A549 (cell line): ENCODE results near the gene ASPG. TPM values are rescaled to one million over a fixed set of nuclear protein-coding genes. Genes with fewer than 3 reads are reported as not detected.

Experiments
- ATAC-seq, 2 experiments: fragments of 200-7000 bp in 1 of 2; fragments of >200 bp in 1 of 2; cut with Nextera tagmentation in 1 of 2; cut with Tn5 transposase in 1 of 2; 3 replicates each; pipeline versions ENCODE4 v1.8.0 to v1.9.1; 2018 to 2020; ENCODE audit warnings: mild to moderate bottlenecking in 1 of 2, moderate library complexity in 1 of 2
- CTCF ChIA-PET: fragments of 300-600 bp; sonication (Branson Sonifier 250); formaldehyde crosslinking; extraction: SDS; loops from one replicate; lab custom pipeline; 2021; ENCODE audit warnings: antibody characterized with exemption, inconsistent platforms; lab: Yijun Ruan, JAX
- POLR2A ChIA-PET: fragments of 350-600 bp; formaldehyde crosslinking; extraction: SDS; loops from one replicate; lab custom pipeline; 2021; ENCODE audit warnings: antibody characterized with exemption, inconsistent platforms; lab: Yijun Ruan, JAX
- DNase-seq, 2 experiments: peaks; one replicate each; pipeline versions ENCODE4 v3.0.0 to v3.0.0-alpha.2; 2011 to 2016; ENCODE audit warnings: low read depth in 1 of 2, low spot score in 1 of 2
- FAIRE-seq: peaks from 2 replicates; lab custom pipeline; 2011; peaks lifted over from hg19 to GRCh38; lab: Jason Lieb, UNC
- H3K27ac ChIP-seq, 2 experiments: fragments of >200 bp; sonication (Bioruptor Twin); formaldehyde crosslinking; 3 replicates each; pipeline ENCODE4 v1.5.1; 2016 to 2017
- H3K4me1 ChIP-seq: fragments of >200 bp; sonication (Bioruptor Twin); formaldehyde crosslinking; 3 replicates; pipeline ENCODE4 v1.6.1; 2016
- H3K4me2 ChIP-seq: fragments of >200 bp; sonication (Bioruptor Twin); formaldehyde crosslinking; 3 replicates; pipeline ENCODE4 v1.6.1; 2016
- H3K4me3 ChIP-seq: fragments of >200 bp; sonication (Bioruptor Twin); formaldehyde crosslinking; 3 replicates; pipeline ENCODE4 v1.5.1; 2016
- H3K9me3 ChIP-seq: fragments of >200 bp; sonication (Bioruptor Twin); formaldehyde crosslinking; 3 replicates; pipeline ENCODE4 v1.6.1; 2016
- CBX8 ChIP-seq: fragments of 200-600 bp; sonication (generic); IDR thresholded peaks from 2 replicates; pipeline ENCODE4 v1.6.1; 2016
- EP300 ChIP-seq, 2 experiments: fragments of >200 bp; sonication (Bioruptor Twin); formaldehyde crosslinking; IDR thresholded peaks; 2 replicates in 1 of 2; 3 replicates in 1 of 2; pipeline ENCODE4 v1.6.1; 2016 to 2017
- FOSL2 ChIP-seq, 2 experiments: fragments of 450-650 bp in 1 of 2; fragments of >200 bp in 1 of 2; sonication (Bioruptor Twin) in 1 of 2; formaldehyde crosslinking; IDR thresholded peaks; 2 replicates each; pipeline versions ENCODE4 v1.5.0 to v1.6.1; 2016 to 2020; ENCODE audit warnings: mild to moderate bottlenecking in 1 of 2, moderate library complexity in 1 of 2
- GATA3 ChIP-seq: IDR thresholded peaks from 2 replicates; pipeline ENCODE4 v1.6.1; 2012; ENCODE audit warnings: borderline replicate concordance
- HDAC2 ChIP-seq: fragments of 200-600 bp; sonication (generic); IDR thresholded peaks from 2 replicates; pipeline ENCODE4 v1.6.1; 2016
- HEYL ChIP-seq: fragments of 250-450 bp; sonication (Bioruptor Pico); IDR thresholded peaks from 2 replicates; pipeline ENCODE4 v1.8.0; 2021; ENCODE audit warnings: mild to moderate bottlenecking, moderate library complexity
- HOXA7 ChIP-seq: fragments of 250-450 bp; sonication (Bioruptor Pico); IDR thresholded peaks from 2 replicates; pipeline ENCODE4 v1.5.0; 2020; ENCODE audit warnings: mild to moderate bottlenecking, moderate library complexity
- KDM1A ChIP-seq: fragments of 200-600 bp; sonication (generic); IDR thresholded peaks from 2 replicates; pipeline ENCODE4 v1.6.1; 2016; ENCODE audit warnings: low read depth, mild to moderate bottlenecking
- KDM5A ChIP-seq: fragments of 200-600 bp; sonication (generic); IDR thresholded peaks from 2 replicates; pipeline ENCODE4 v1.6.1; 2016; ENCODE audit warnings: antibody characterized with exemption, mild to moderate bottlenecking
- POLR2A ChIP-seq: IDR thresholded peaks from 2 replicates; pipeline ENCODE4 v1.6.1; 2012; ENCODE audit warnings: mild to moderate bottlenecking, low read length
- TP53 ChIP-seq: fragments of 250-450 bp; sonication (Bioruptor Pico); IDR thresholded peaks from 2 replicates; pipeline ENCODE4 v1.5.0; 2021; ENCODE audit warnings: mild to moderate bottlenecking, moderate library complexity
- ZC3H11A ChIP-seq: fragments of 450-650 bp; IDR thresholded peaks from 2 replicates; pipeline ENCODE4 v1.6.1; 2014; ENCODE audit warnings: antibody characterized with exemption, mild to moderate bottlenecking
- ZFP36 ChIP-seq: fragments of 450-650 bp; IDR thresholded peaks from 2 replicates; pipeline ENCODE4 v1.6.1; 2014; ENCODE audit warnings: borderline replicate concordance; ENCODE audit not compliant: partially characterized antibody
- ZSCAN20 ChIP-seq: fragments of 250-450 bp; sonication (Bioruptor Pico); IDR thresholded peaks from 2 replicates; pipeline ENCODE4 v1.8.0; 2022; ENCODE audit warnings: mild to moderate bottlenecking, moderate library complexity
- WGBS: methylation state at CpG from one replicate; pipeline ENCODE4 v1.1.6; 2017; ENCODE audit errors: missing lambda C conversion rate; 5-methylcytosine and 5-hydroxymethylcytosine counted together
- polyA plus RNA-seq, 4 experiments: library from polyadenylated mRNA; depleted of rRNA in 3 of 4; stranded (reverse); fragments of >200 nt; fragmentation: RNase III in 1 of 4; extraction: RNeasy Plus Mini Kit Qiagen cat#74134 plus additional on column Dnase treatment in 1 of 4; gene quantifications; 2 replicates in 3 of 4; 3 replicates in 1 of 4; pipeline ENCODE4 v1.2.3, GENCODE V29; 2011 to 2017
- TF ChIP-seq, protein P1 (sequence below): fragments of 250-450 bp; sonication (Bioruptor Pico); IDR thresholded peaks from 2 replicates; pipeline ENCODE4 v1.5.0; 2021; ENCODE audit warnings: mild to moderate bottlenecking, moderate library complexity, borderline replicate concordance
- TF ChIP-seq, protein P2 (sequence below): fragments of 450-650 bp; IDR thresholded peaks from 2 replicates; pipeline ENCODE4 v1.6.1; 2014; ENCODE audit warnings: antibody characterized with exemption
- TF ChIP-seq, protein P3 (sequence below): fragments of >200 bp; sonication (Bioruptor Twin); formaldehyde crosslinking; IDR thresholded peaks from 2 replicates; pipeline ENCODE4 v1.6.1; 2016
- TF ChIP-seq, protein P4 (sequence below): fragments of 150-350 bp; IDR thresholded peaks from 2 replicates; pipeline ENCODE4 v1.6.1; 2014; ENCODE audit warnings: low read depth, mild to moderate bottlenecking, low read length

ASPG gene
- polyA plus RNA-seq, 2 of the 4 experiments (the other 2 are of a cell fraction): not detected

DNA sequence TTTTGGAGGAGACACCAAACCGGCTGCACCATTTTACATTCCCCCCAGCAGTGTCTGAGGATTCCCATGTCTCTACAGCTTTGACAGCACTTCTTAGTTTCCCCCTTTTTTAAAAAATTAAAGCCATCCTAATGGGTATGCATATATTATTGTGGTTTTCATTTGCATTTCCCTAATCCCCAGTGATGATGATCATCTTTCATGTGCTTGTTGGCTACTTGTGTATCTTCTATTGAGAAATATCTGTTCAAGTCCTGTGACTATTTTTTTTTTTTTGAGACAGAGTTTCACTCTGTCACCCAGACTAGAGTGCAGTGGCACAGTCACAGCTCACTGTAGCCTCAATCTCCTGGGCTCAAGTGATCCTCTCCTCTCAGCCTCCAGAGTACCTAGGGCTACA is 23.2 kb upstream of the ASPG start:
- Histone ChIP-seq H3K4me1 (no peaks in the 10 kb centered on the region), H3K4me3 (no peak overlapping the region), H3K27ac (no peak overlapping the region), H3K4me2 (no peak overlapping the region), H3K9me3 (peaks cover 15% of the 10 kb centered on the region)
- ATAC-seq (no peak), DNase-seq (no peak), FAIRE-seq (no peak)
- no peak for TF ChIP-seq HDAC2
- TF ChIP-seq, protein P1, sequence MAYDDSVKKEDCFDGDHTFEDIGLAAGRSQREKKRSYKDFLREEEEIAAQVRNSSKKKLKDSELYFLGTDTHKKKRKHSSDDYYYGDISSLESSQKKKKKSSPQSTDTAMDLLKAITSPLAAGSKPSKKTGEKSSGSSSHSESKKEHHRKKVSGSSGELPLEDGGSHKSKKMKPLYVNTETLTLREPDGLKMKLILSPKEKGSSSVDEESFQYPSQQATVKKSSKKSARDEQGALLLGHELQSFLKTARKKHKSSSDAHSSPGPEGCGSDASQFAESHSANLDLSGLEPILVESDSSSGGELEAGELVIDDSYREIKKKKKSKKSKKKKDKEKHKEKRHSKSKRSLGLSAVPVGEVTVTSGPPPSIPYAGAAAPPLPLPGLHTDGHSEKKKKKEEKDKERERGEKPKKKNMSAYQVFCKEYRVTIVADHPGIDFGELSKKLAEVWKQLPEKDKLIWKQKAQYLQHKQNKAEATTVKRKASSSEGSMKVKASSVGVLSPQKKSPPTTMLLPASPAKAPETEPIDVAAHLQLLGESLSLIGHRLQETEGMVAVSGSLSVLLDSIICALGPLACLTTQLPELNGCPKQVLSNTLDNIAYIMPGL (CRISPR knock-in tag): no peak
- TF ChIP-seq, protein P2, sequence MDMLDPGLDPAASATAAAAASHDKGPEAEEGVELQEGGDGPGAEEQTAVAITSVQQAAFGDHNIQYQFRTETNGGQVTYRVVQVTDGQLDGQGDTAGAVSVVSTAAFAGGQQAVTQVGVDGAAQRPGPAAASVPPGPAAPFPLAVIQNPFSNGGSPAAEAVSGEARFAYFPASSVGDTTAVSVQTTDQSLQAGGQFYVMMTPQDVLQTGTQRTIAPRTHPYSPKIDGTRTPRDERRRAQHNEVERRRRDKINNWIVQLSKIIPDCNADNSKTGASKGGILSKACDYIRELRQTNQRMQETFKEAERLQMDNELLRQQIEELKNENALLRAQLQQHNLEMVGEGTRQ: no peak
- TF ChIP-seq ZSCAN20: no peak
- TF ChIP-seq KDM1A: no peak
- TF ChIP-seq GATA3: no peak
- TF ChIP-seq, protein P3, sequence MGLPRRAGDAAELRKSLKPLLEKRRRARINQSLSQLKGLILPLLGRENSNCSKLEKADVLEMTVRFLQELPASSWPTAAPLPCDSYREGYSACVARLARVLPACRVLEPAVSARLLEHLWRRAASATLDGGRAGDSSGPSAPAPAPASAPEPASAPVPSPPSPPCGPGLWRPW: no peak
- POLR2A ChIA-PET: no interaction called here
- WGBS: 13% methylated on average over 1 of the region's 1 CpG
- CTCF ChIA-PET: no interaction called here

DNA sequence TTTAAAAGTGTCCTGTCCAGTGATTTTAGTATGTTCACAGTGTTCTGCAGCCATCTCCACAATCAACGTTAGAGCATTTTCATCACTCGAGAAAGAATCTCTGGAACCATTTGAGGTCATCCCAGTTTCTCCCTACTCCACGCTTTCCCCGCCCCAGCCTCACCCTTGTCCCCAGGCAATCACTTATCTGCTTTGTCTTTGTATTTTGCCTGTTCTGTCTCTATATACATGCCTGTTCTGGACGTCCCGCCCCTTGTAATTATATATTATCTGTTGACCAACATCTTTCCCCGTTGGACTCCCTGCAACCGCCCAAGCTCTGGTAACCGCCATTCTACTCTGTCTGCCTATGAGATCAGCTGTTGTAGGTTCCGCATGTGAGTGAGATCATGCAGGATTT is 21.5 kb upstream of the ASPG start:
- Histone ChIP-seq H3K4me3 (no peak overlapping the region), H3K4me1 (no peaks in the 10 kb centered on the region), H3K27ac (no peak overlapping the region), H3K9me3 (peaks cover 23% of the 10 kb centered on the region), H3K4me2 (no peak overlapping the region)
- DNase-seq (no peak), FAIRE-seq (no peak), ATAC-seq (no peak)
- ChIA-PET CTCF (interaction anchor here (1.0 to 2.3 kb wide), 4 partner anchors 9 to 31 kb away, joined by 3 to 13 read pairs (median 3); no protein-coding TSS in a partner anchor), POLR2A (no interaction called here)
- TF ChIP-seq HEYL (CRISPR knock-in tag) (no peak), TP53 (CRISPR knock-in tag) (no peak), KDM5A (no peak), POLR2A (no peak)
- 41% methylated on average over 10 of the region's 10 CpGs for WGBS

DNA sequence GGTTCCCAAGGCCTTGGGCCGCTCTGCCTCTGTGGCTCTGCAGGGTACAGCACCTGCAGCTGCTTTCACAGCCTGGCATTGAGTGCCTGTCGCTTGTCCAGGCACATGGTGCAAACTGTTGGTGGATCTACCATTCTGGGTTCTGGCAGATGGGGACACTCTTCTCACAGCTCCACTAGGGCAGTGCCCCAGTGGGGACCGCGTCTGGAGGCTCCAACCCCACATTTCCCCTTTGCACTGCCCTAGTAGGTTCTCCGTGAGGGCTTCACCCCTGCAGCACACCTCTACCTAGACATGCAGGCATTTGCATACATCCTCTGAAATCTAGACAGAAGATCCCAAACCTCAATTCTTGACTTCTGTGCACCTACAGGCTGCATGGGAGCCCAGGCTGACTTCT is 19.2 kb upstream of the ASPG start:
- no peak for FAIRE-seq
- ChIA-PET CTCF (interaction anchor here (1.2 kb wide), 1 partner anchor 10 kb away, joined by 5 read pairs; no protein-coding TSS in a partner anchor), POLR2A (no interaction called here)
- TF ChIP-seq CBX8 (no peak), KDM5A (no peak), ZC3H11A (no peak), HOXA7 (no peak)
- TF ChIP-seq, protein P4, sequence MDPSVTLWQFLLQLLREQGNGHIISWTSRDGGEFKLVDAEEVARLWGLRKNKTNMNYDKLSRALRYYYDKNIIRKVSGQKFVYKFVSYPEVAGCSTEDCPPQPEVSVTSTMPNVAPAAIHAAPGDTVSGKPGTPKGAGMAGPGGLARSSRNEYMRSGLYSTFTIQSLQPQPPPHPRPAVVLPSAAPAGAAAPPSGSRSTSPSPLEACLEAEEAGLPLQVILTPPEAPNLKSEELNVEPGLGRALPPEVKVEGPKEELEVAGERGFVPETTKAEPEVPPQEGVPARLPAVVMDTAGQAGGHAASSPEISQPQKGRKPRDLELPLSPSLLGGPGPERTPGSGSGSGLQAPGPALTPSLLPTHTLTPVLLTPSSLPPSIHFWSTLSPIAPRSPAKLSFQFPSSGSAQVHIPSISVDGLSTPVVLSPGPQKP: no peak
- H3K4me2 ChIP-seq: no peak overlapping the region
- H3K4me3 ChIP-seq: no peak overlapping the region
- H3K4me1 ChIP-seq: no peaks in the 10 kb centered on the region
- H3K9me3 ChIP-seq: peaks cover 23% of the 10 kb centered on the region
- no peak for ATAC-seq
- no peak overlapping the region for H3K27ac ChIP-seq
- DNase-seq: no peak
- WGBS: 24% methylated on average over 4 of the region's 5 CpGs

DNA sequence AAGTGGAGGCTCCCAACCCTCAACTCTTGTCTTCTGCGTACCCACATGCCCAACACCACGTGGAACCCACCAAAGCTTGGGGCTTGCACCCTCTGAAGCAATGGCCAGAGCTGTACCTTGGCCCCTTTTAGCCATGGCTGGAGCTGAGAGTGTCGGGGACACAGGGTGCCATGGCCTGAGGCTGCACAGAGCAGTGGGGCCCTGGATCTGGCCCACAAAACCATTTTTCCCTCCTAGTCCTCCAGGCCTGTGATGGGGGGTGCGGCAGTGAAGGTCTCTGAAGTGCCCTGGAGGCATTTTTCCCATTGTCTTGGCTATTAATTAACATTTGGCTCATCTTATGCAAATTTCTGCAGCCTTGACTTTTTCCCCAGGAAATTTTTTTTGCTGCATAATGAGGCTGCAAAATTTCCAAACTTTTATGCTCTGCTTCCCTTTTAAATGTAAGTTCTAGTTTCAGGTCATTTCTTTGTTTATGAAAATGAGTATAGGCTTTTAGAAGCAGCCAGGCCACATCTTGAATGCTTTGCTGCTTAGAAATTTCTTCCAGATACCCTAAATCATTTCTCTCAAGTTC is 18.7 kb upstream of the ASPG start:
- 5% methylated on average over 4 of the region's 4 CpGs for WGBS
- POLR2A ChIA-PET: no interaction called here
- Histone ChIP-seq H3K4me2 (no peak overlapping the region), H3K4me3 (no peak overlapping the region), H3K9me3 (peaks cover 23% of the 10 kb centered on the region), H3K4me1 (no peaks in the 10 kb centered on the region)
- DNase-seq: no peak
- TF ChIP-seq EP300 (IDR thresholded peaks at IDR 0.05) (no peak), ZFP36 (peak; percentile 82), FOSL2 (IDR thresholded peaks at IDR 0.05) (no peak), FOSL2 (CRISPR knock-in tag; IDR thresholded peaks at IDR 0.05) (no peak)
- TF ChIP-seq, all 56 proteins: peak for 1
- H3K27ac ChIP-seq: no peak overlapping the region
- CTCF ChIA-PET: interaction anchor here (1.2 kb wide), 1 partner anchor 9 kb away, joined by 5 read pairs; no protein-coding TSS in a partner anchor
- ATAC-seq (no peak), FAIRE-seq (no peak)
